Measurements from ENCODE around the gene SLC9A2. TPM values are rescaled to one million over a fixed set of nuclear protein-coding genes. Genes with fewer than 3 reads are reported as not detected.

Gene SLC9A2
- total and polyA plus RNA-seq, 5 donors: 0.02 to 0.12 TPM; not detected in 3

GRCh38 chr2:102736410-102737409 lies 117.4 kb downstream of the SLC9A2 start:
- H3K4me1 ChIP-seq (ENCODE audit: control insufficient read depth, insufficient read depth, low read length): peaks cover 6% of the 10 kb centered on the region
- ATAC-seq (peak; percentile 98 to 99), DNase-seq (peak; percentile 90 to 95 (median 95))
- intact Hi-C loops (cut with DNase I): no loop called here
- no peaks in the 10 kb centered on the region for H3K9me3 ChIP-seq (ENCODE audit: control insufficient read depth, low read length)
- H3K27ac ChIP-seq (ENCODE audit: low read length): peak overlapping the region; percentile 13
- WGBS: under 1% methylated on average over 52 of the region's 52 CpGs
- H3K4me3 ChIP-seq (ENCODE audit: low read length): peak overlapping the region; percentile 77
- no peaks in the 10 kb centered on the region for H3K27me3 ChIP-seq (ENCODE audit: control insufficient read depth, insufficient read depth)

- H3K4me3 ChIP-seq (ENCODE audit: low read length): peak overlapping the region; percentile 13
- H3K9me3 ChIP-seq (ENCODE audit: control insufficient read depth, low read length): no peaks in the 10 kb centered on the region
- H3K27me3 ChIP-seq (ENCODE audit: control insufficient read depth, insufficient read depth): no peaks in the 10 kb centered on the region
- H3K4me1 ChIP-seq (ENCODE audit: control insufficient read depth, insufficient read depth, low read length): peaks cover 6% of the 10 kb centered on the region
- ATAC-seq (no peak), DNase-seq (no peak)
- no peak overlapping the region for H3K27ac ChIP-seq (ENCODE audit: low read length)
- WGBS: 84% methylated on average over 1 of the region's 1 CpG
- intact Hi-C loops (cut with DNase I): no loop called here
These were observed 118.1 kb downstream of the SLC9A2 start for GRCh38 chr2:102737431-102737830.

- no peaks in the 10 kb centered on the region for H3K9me3 ChIP-seq (ENCODE audit: control insufficient read depth, low read length)
- no peak overlapping the region for H3K4me3 ChIP-seq (ENCODE audit: low read length)
- 91% methylated on average over 3 of the region's 3 CpGs for WGBS
- ATAC-seq (no peak), DNase-seq (no peak)
- H3K27me3 ChIP-seq (ENCODE audit: control insufficient read depth, insufficient read depth): no peaks in the 10 kb centered on the region
- intact Hi-C loops (cut with DNase I): no loop called here
- no peak overlapping the region for H3K27ac ChIP-seq (ENCODE audit: low read length)
- no peaks in the 10 kb centered on the region for H3K4me1 ChIP-seq (ENCODE audit: control insufficient read depth, insufficient read depth, low read length)
These were observed 123.9 kb downstream of the SLC9A2 start for GRCh38 chr2:102743259-102743658.

- H3K4me3 ChIP-seq (ENCODE audit: low read length): no peak overlapping the region
- H3K27me3 ChIP-seq (ENCODE audit: control insufficient read depth, insufficient read depth): no peaks in the 10 kb centered on the region
- no peaks in the 10 kb centered on the region for H3K9me3 ChIP-seq (ENCODE audit: control insufficient read depth, low read length)
- DNase-seq (no peak), ATAC-seq (peak in 1 of 2 donors; percentile 62)
- no peaks in the 10 kb centered on the region for H3K4me1 ChIP-seq (ENCODE audit: control insufficient read depth, insufficient read depth, low read length)
- WGBS: 80% methylated on average over 4 of the region's 4 CpGs
- intact Hi-C loops (cut with DNase I): no loop called here
- no peak overlapping the region for H3K27ac ChIP-seq (ENCODE audit: low read length)
These were observed 128.8 kb downstream of the SLC9A2 start for GRCh38 chr2:102748107-102748506.

GRCh38 chr2:102749938-102750337 lies 130.6 kb downstream of the SLC9A2 start:
- WGBS: 71% methylated on average over 3 of the region's 3 CpGs

GRCh38 chr2:102753563-102754159 lies 134.3 kb downstream of the SLC9A2 start:
- Histone ChIP-seq H3K27ac (ENCODE audit: low read length) (no peak overlapping the region), H3K4me3 (ENCODE audit: low read length) (no peak overlapping the region), H3K4me1 (ENCODE audit: control insufficient read depth, insufficient read depth, low read length) (no peaks in the 10 kb centered on the region), H3K9me3 (ENCODE audit: control insufficient read depth, low read length) (no peaks in the 10 kb centered on the region), H3K27me3 (ENCODE audit: control insufficient read depth, insufficient read depth) (no peaks in the 10 kb centered on the region)
- ATAC-seq (peak; percentile 35 to 40), DNase-seq (no peak)
- 69% methylated on average over 7 of the region's 7 CpGs for WGBS
- intact Hi-C loops (cut with DNase I): loop anchor here in 3 of 4 donors (2.0 to 10.0 kb wide), 3 partner anchors 51 to 54 kb away; no protein-coding TSS in a partner anchor

More at GRCh38 chr2:102749938-102750337, 130.6 kb downstream of the SLC9A2 start:
- Histone ChIP-seq H3K4me3 (ENCODE audit: low read length) (no peak overlapping the region), H3K9me3 (ENCODE audit: control insufficient read depth, low read length) (no peaks in the 10 kb centered on the region), H3K4me1 (ENCODE audit: control insufficient read depth, insufficient read depth, low read length) (no peaks in the 10 kb centered on the region), H3K27me3 (ENCODE audit: control insufficient read depth, insufficient read depth) (no peaks in the 10 kb centered on the region), H3K27ac (ENCODE audit: low read length) (no peak overlapping the region)
- DNase-seq: no peak
- no peak for ATAC-seq
- intact Hi-C loops (cut with DNase I): loop anchor here in 2 of 4 donors (5.0 to 10.0 kb wide), 2 partner anchors 55 to 57 kb away; no protein-coding TSS in a partner anchor

- Histone ChIP-seq H3K4me3 (ENCODE audit: low read length) (no peak overlapping the region), H3K4me1 (ENCODE audit: control insufficient read depth, insufficient read depth, low read length) (peaks cover under 1% of the 10 kb centered on the region), H3K27ac (ENCODE audit: low read length) (no peak overlapping the region), H3K27me3 (ENCODE audit: control insufficient read depth, insufficient read depth) (no peaks in the 10 kb centered on the region), H3K9me3 (ENCODE audit: control insufficient read depth, low read length) (no peaks in the 10 kb centered on the region)
- DNase-seq (no peak), ATAC-seq (no peak)
- intact Hi-C loops (cut with DNase I): loop anchor here in 3 of 4 donors (2.0 to 10.0 kb wide), 3 partner anchors 50 to 53 kb away; no protein-coding TSS in a partner anchor
- 73% methylated on average over 3 of the region's 3 CpGs for WGBS
These were observed 135.2 kb downstream of the SLC9A2 start for GRCh38 chr2:102754456-102755145.

- Histone ChIP-seq H3K4me1 (ENCODE audit: control insufficient read depth, insufficient read depth, low read length) (peaks cover 1% of the 10 kb centered on the region), H3K4me3 (ENCODE audit: low read length) (no peak overlapping the region), H3K27ac (ENCODE audit: low read length) (no peak overlapping the region), H3K9me3 (ENCODE audit: control insufficient read depth, low read length) (no peaks in the 10 kb centered on the region), H3K27me3 (ENCODE audit: control insufficient read depth, insufficient read depth) (no peaks in the 10 kb centered on the region)
- intact Hi-C loops (cut with DNase I): loop anchor here in 2 of 4 donors (2.0 to 10.0 kb wide), 2 partner anchors 50 to 52 kb away; no protein-coding TSS in a partner anchor
- no peak for DNase-seq
- ATAC-seq: peak in 1 of 2 donors; percentile 30
- 49% methylated on average over 4 of the region's 4 CpGs for WGBS
These were observed 135.9 kb downstream of the SLC9A2 start for GRCh38 chr2:102755284-102755683.

- Histone ChIP-seq H3K27me3 (ENCODE audit: control insufficient read depth, insufficient read depth) (no peaks in the 10 kb centered on the region), H3K4me3 (ENCODE audit: low read length) (no peak overlapping the region), H3K27ac (ENCODE audit: low read length) (no peak overlapping the region), H3K9me3 (ENCODE audit: control insufficient read depth, low read length) (no peaks in the 10 kb centered on the region), H3K4me1 (ENCODE audit: control insufficient read depth, insufficient read depth, low read length) (peaks cover 1% of the 10 kb centered on the region)
- ATAC-seq: no peak
- no peak for DNase-seq
- intact Hi-C loops (cut with DNase I): loop anchor here in 1 of 4 donors (10.0 kb wide), 1 partner anchor 46 kb away; no protein-coding TSS in a partner anchor
These were observed 139.1 kb downstream of the SLC9A2 start for GRCh38 chr2:102758439-102758838.

Data from right cardiac atrium (tissue), 5 donors.